Left lung (tissue), 10 donors: Measurements from ENCODE around the gene ZMYND8. TPM values are rescaled to one million over a fixed set of nuclear protein-coding genes. Genes with fewer than 3 reads are reported as not detected.

Experiments
- ATAC-seq: fragments of 200-7000 bp; cut with Tn5 transposase; one replicate; pipeline ENCODE4 v1.9.1; 2020; ENCODE audit warnings: moderate library complexity
- DNase-seq, 4 donors: peaks; one replicate each; pipeline ENCODE4 v3.0.0-alpha.2; 2013 to 2020
- H3K27ac ChIP-seq, 2 donors: fragments of 200-600 bp; sonication (generic) in 1 of 2; one replicate each; pipeline versions ENCODE4 v1.5.0 to v1.8.0; 2020 to 2021
- H3K27me3 ChIP-seq, 2 donors: fragments of 200-600 bp; sonication (generic) in 1 of 2; one replicate each; pipeline versions ENCODE4 v1.5.0 to v1.8.0; 2020 to 2021
- H3K36me3 ChIP-seq, 2 donors: fragments of 200-600 bp; sonication (generic) in 1 of 2; one replicate each; pipeline versions ENCODE4 v1.5.0 to v1.8.0; 2020 to 2021
- H3K4me1 ChIP-seq, 2 donors: fragments of 200-600 bp; one replicate each; pipeline ENCODE4 v1.8.0; 2021
- H3K4me3 ChIP-seq, 2 donors: fragments of 200-600 bp; sonication (generic) in 1 of 2; one replicate each; pipeline versions ENCODE4 v1.5.0 to v1.8.0; 2020 to 2021; ENCODE audit warnings: mild to moderate bottlenecking in 1 of 2
- H3K9me3 ChIP-seq, 2 donors: fragments of 200-600 bp; sonication (generic) in 1 of 2; one replicate each; pipeline versions ENCODE4 v1.5.0 to v1.8.0; 2020 to 2021
- intact Hi-C, 2 donors: fragments of 100-400 bp; cut with DNase I; formaldehyde crosslinking; loops; one replicate each; pipeline versions ENCODE4 v1.11.2 to v1.14.2; 2022
- polyA plus RNA-seq, 6 donors: library from polyadenylated mRNA; unstranded; fragments of 120-200 nt; gene quantifications; one replicate each; pipeline ENCODE4 v1.2.1, GENCODE V29; 2013; ENCODE audit not compliant: insufficient read length in 6 of 6
- total RNA-seq, 2 donors: library from RNA; stranded (reverse); fragmentation: NEBNext Ultra II Directional; extraction: Animal tissue kit (Norgen Biotek cat#: 25700); gene quantifications; one replicate each; pipeline ENCODE4 v1.2.1, GENCODE V29; 2021
- TF ChIP-seq, protein P1 (sequence below), 2 donors: fragments of 200-600 bp; sonication (generic) in 1 of 2; IDR thresholded peaks; one replicate each; pipeline versions ENCODE4 v1.5.0 to v1.8.0; 2021; ENCODE audit warnings: antibody characterized with exemption in 2 of 2
- donor health status: DM: no; HTN: yes; CAD: no.
- donor health status: DM: no; HTN: no; CAD: no.

The ZMYND8 gene
- total and polyA plus RNA-seq, 8 donors = 38.9 to 50.8 (median 42.4) TPM

DNA sequence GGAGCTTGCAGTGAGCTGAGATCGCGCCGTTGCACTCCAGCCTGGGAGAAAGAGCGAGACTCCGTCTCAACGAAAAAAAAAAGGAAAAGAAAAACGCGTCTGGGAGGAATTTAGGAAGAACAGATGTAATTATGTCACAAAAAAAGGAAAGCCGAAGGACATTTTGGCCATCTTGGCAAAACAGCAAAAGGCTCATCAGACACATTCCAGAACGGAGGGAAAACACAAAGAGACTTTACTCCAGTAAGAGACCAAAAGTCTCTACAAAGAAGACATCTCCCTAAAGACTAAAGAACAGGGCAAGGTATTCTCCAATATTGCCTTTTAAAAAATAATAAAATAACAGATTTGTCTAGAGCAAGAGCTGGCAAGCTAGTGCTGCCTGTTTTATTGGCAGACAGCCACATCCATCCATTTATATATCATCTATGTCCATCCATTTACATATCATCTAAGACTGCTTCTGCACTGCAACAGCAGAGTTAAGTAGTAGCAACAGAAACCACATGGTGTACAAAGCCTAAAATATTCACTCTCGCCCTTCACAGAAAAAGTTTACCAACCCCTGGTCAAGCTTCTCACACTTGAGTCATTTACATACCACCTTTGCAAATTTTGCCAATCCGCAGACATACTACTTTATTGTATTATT is 133.9 kb downstream of the ZMYND8 start:
- TF ChIP-seq, protein P1, sequence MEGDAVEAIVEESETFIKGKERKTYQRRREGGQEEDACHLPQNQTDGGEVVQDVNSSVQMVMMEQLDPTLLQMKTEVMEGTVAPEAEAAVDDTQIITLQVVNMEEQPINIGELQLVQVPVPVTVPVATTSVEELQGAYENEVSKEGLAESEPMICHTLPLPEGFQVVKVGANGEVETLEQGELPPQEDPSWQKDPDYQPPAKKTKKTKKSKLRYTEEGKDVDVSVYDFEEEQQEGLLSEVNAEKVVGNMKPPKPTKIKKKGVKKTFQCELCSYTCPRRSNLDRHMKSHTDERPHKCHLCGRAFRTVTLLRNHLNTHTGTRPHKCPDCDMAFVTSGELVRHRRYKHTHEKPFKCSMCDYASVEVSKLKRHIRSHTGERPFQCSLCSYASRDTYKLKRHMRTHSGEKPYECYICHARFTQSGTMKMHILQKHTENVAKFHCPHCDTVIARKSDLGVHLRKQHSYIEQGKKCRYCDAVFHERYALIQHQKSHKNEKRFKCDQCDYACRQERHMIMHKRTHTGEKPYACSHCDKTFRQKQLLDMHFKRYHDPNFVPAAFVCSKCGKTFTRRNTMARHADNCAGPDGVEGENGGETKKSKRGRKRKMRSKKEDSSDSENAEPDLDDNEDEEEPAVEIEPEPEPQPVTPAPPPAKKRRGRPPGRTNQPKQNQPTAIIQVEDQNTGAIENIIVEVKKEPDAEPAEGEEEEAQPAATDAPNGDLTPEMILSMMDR (IDR thresholded peaks at IDR 0.05) = no peak
- no peak for ATAC-seq
- no peak for DNase-seq
- intact Hi-C loops = no loop called here
- H3K27me3 ChIP-seq = no peaks in the 10 kb centered on the region
- H3K4me1 ChIP-seq = no peaks in the 10 kb centered on the region
- H3K36me3 ChIP-seq = peaks cover 0 to 96% of the 10 kb centered on the region in 2 donors
- H3K27ac ChIP-seq = no peak overlapping the region
- H3K9me3 ChIP-seq = no peaks in the 10 kb centered on the region
- no peak overlapping the region for H3K4me3 ChIP-seq

DNA sequence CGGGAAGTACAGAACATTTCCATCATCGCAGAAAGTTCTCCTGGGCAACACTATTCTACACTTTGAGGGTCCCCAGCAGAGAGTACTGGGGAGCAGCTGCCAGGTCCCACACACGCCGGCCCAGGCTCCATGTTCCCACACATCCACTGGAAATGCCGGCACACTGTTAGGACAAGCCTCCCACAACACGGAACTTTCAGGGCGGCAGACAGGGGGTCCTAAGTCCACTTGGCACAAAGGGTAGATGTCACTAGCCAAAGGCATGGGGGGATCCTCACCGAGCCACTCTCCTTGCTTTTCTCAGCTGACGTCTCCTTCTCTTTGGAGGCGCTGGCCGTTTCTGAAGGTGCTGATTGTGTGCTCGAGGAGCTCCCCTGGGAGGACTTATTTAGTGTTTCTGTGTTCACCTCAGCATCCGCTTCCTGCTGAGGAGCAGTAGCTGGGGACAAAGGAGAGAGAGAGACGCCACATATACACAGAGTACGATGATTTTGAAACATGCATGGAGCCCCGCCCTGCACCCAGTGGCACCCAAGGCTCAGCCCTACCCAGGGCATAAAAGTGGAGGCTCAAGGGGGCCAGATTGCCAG is 135.4 kb downstream of the ZMYND8 start:
- Histone ChIP-seq H3K4me1 (no peaks in the 10 kb centered on the region), H3K9me3 (no peaks in the 10 kb centered on the region), H3K36me3 (peaks cover 0 to 95% of the 10 kb centered on the region in 2 donors), H3K27ac (no peak overlapping the region), H3K27me3 (no peaks in the 10 kb centered on the region), H3K4me3 (no peak overlapping the region)
- TF ChIP-seq, protein P1 (IDR thresholded peaks at IDR 0.05) = no peak
- no peak for ATAC-seq
- DNase-seq = no peak
- intact Hi-C loops = no loop called here

DNA sequence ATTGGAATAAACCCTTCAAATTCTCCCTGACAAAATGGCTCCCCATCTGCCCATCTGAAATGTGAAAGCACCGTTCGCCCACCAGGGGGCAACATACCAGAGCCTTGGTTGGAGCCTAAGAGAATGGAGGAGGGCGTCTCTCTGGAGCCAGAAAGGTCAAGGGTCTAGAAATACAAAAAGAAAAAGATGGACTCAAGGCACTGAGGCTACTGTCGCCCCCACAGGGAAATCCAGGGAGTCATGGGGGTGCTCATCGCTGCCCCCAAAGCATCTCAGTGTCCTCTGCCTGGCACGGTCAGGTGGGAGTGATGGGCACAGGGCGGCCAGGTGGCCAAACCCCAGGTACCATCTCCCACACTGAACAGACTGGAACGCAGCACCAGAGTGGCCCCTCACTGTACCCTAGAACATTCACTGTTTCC is 136.3 kb downstream of the ZMYND8 start:
- DNase-seq (no peak), ATAC-seq (peak; percentile 33)
- intact Hi-C loops = no loop called here
- no peak overlapping the region for H3K27ac ChIP-seq
- peaks cover 0 to 97% of the 10 kb centered on the region in 2 donors for H3K36me3 ChIP-seq
- TF ChIP-seq, protein P1 (IDR thresholded peaks at IDR 0.05) = peak; percentile 32 to 52
- no peaks in the 10 kb centered on the region for H3K9me3 ChIP-seq
- no peak overlapping the region for H3K4me3 ChIP-seq
- no peaks in the 10 kb centered on the region for H3K27me3 ChIP-seq
- H3K4me1 ChIP-seq = no peaks in the 10 kb centered on the region

DNA sequence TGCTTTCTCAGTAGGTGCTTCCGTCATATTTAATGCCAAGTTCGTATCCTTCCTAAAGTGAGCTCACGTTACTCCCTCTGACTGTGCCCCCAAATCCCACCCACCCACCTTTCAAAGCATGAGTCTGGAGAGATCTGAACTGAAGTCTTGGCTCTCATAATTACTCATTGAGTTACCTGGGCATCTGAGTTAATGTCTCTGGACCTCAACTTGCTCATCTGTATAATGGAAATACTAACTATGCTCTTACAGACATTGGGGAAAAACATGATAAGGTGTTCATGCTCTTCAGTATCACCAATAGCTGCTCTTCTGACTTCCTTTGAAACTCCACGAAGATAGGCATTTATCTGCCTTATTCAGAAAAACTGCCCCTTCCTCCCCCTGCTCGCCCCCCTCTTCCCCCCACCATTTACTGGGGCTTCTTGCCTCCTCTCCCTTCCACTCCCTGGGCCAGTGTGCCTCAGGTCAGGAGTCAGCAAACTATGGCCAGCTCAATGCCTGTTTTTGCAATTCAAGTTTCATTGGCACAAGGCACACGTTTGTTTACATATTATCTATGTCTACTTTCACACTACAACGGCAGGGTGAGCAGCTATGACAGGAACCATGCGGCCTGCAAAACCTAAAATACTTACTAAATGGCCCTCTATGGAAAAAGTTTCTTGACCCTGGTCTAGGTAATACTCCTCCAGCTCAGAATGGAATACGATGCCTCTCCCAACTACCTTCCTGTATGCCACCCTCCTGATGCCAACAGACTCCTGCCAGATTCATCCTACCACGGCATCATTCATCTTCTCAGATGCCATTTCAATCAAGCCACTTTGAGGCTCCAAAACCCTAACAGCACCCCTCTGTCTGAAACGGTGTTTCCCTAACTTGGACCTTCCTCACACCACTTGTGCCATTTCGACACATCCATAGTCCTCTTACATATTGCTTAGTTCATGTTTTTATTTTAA is 138.7 kb downstream of the ZMYND8 start:
- Histone ChIP-seq H3K36me3 (peaks cover 0 to 97% of the 10 kb centered on the region in 2 donors), H3K4me3 (no peak overlapping the region), H3K4me1 (no peaks in the 10 kb centered on the region), H3K27me3 (no peaks in the 10 kb centered on the region), H3K9me3 (no peaks in the 10 kb centered on the region), H3K27ac (no peak overlapping the region)
- TF ChIP-seq, protein P1 (IDR thresholded peaks at IDR 0.05) = no peak
- no peak for DNase-seq
- intact Hi-C loops = no loop called here
- no peak for ATAC-seq
